Ureter (tissue), 1 donor: ENCODE results near the gene HES5. TPM values are rescaled to one million over a fixed set of nuclear protein-coding genes. Genes with fewer than 3 reads are reported as not detected.

Experiments used
- DNase-seq: peaks from one replicate; pipeline ENCODE4 v3.0.0-alpha.2; 2020; ENCODE audit warnings: low spot score
- total RNA-seq: library from RNA; stranded (reverse); gene quantifications from one replicate; pipeline ENCODE4 v1.2.4, GENCODE V29; 2023
- donor health status: DM: yes; HTN: yes; CAD: no.

Gene HES5
- total RNA-seq, 1 donor from 2014 or later: 0.57 TPM

DNA sequence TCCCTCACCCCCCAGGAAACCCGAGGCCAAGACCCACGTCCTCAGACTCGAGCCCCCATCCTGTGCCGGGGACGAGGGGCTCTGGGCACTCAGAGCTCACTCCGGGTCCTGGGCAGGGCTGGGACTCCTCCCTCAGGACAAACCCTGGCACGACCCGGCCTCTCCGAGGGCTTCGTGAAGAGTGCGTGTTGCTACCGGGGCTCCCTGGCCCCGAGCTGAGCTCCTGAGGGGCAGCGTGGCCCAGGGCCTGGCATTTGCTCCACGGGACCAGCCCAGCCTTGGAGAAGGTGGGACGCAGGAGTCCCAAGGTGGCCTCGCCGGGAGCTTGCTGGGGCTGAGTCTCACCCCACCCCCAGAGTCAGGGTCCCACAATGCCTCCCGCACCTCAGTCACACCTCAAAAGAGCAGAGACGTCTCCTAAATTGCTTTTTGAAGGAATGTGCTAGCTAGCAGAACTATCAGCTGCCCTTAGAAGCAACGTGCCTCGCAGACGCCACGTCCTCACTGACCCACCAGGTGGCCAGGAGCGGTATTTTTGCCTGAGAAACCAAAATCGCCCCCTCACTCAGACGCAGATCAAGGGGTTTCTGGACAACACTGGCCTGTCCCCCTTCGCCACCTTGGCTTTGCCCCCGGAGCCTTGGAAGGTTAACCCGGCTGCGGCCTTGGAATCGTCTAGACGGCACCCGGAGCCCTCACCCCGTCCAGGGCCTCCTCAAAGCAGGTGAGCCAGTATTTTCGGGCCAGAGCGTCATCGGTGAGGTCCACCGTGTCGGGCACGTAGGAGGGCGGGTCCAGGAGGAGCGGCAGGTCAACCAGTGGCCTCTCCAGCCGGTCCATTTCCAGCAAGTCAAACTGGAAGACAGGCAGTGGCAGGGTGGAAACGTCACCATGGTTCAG, 14.9 kb downstream of the HES5 start:
- no peak for DNase-seq

DNA sequence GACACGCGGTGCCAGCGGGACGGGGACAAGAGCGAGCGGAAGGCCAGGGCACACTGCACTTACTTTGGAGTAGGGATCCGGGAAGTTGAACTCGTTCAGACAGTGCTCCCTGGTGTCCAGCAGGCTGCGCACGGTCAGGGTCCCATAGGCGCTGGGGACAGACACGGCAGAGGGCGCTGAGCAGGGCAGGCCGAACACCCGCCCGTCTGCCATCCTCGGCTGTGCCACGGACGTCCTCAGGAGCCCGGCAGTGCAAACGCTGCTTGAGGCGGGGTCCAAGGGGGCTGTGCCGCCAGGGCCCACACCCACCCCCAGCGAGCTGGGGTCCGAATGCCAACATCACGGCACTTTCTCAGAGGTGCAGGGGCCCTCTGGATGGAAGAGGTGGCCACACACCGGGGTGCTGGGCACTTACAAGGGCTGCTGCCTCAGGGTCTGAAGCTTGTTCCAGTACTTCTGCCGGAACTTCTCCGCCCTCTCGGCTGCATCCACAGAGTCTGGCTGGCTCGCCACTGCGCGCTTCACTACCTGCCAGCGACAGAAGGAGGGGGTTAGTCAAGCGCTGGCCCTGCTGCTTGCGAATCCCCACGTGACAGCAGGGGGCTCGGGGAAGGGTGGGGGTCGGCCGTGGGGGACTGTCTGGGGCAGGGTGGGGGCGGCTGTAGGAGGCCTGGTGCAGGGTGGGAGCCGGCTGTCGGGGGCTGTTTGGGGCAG, 16.0 kb downstream of the HES5 start:
- no peak for DNase-seq

DNA sequence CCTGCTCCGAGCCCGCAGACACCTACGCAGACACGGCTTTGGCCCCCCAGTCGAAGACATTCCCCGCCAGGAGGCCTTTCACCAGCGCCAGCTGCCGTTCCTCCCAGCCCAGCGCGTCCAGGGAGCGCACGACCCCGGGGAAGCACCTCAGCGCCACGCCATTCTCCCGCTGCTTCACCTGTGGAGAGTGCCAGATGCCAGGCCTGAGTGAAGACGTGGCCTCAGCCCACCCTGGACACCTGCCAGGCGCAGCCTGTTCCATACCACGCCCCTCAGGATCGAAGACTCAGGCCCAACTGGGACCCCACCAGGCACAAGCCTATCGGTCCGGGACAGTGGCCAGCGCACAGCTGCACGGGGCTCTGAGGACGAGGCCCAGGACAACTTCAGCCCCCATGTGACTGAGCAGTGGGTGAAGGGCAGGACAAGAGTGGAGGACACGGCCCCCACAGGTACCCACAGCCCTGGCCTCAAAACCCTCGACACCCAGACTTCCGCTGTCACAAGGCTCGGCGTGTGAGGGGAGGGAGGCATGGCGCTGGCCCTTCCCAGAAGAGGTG, 17.1 kb downstream of the HES5 start:
- DNase-seq: no peak

- DNase-seq: no peak
These were observed 19.5 kb downstream of the HES5 start for GRCh38 chr1:2510366-2511155.

DNA sequence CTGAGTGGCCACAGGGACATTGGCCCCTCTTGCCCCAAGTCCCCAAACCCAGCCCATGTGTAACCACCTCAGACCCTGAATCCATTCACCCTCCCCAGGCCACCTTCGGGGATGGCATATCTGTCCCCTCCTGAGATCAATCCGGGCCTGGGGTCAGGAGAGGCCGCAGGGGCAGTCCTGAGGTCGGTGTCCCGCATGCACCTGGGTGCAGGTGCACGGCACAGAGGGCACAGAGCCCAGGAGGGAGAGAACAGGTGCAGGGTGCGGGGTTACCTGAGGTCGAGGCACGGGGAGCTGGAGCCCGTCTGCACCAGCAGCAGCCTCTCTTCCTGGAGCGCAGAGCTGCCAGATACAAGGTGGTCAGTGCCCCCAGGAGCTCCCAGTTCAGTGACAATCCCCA, 20.5 kb downstream of the HES5 start:
- DNase-seq: no peak

- DNase-seq: no peak
These were observed 21.3 kb downstream of the HES5 start for GRCh38 chr1:2508751-2509150.

- no peak for DNase-seq
These were observed 21.9 kb downstream of the HES5 start for GRCh38 chr1:2508180-2508579.

- DNase-seq: no peak
These were observed 22.3 kb downstream of the HES5 start for GRCh38 chr1:2507744-2508155.

DNA sequence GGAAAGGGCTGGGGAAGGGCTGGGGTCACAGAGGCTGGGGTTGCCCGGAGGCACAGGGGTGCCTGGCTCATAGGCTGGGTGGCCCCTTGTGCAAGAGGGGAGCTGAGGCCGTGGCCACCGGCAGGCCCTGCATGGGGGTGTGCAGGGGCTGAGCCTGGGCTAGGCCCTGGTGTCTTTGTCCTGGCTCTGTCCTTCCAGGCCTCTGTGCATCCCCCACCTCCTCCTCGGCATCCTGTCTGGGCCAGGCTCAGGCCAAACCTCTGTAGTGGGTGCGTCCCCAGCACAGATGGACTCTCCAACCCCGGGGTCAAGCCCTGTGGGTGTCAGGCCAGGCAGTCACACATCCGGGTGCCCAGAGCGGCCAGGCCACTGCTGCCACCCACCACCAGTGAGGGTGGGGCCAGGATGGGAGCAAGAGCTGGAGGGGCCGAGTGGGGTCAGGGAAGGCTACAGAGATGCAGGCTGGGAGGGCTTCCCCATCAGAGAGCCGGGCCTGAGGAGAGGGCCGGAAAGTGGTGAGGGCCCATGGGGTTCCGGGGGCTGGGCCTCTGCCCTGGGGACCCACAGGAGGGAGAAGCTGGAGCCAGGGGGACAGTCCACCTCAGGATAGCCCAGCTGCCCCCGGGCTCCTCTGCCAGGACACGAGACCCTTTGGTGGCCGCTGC, 23.0 kb downstream of the HES5 start:
- no peak for DNase-seq

DNA sequence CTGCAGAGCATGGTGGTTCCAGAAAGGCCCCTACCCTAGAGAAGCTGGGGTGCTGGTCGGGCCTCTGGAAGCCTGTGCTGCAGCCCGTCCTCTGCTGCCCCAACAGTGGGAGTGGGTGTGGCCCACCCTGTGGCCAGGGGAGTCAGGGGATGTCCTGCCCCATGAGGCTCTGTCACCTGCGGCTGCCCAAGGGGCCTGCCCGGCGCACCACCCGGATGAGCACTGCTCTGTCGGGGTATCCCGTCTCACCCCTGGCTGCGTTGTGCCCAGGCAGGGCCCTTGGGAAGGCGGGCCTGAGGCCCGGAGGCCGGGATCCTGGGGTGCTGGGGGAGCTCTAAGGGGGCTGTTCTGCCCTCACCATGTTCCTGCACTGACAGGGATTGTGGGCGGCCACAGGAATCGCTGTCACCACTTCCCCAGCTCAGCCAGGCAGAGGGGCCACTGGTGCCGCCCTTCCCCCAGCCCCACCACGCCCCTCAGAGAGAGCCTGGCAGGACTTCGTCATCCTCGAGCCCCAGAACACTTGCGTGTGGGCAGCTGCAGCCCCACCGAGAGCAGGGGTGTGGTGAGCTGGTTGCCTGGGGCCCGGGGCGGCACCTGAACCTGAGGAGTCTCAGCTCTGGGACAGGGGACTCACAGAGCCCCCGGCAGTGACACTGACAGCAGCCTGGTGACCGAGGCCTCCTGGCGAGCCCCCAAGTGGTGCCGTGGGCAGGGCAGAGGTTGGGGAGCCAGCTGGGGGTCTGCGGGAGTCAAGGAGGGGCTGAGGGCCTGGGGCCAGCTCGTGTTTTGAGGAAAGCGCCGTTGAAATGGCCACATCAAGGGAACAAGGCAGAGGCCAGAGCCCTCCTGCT, 23.8 kb downstream of the HES5 start:
- no peak for DNase-seq

GRCh38 chr1:2505461-2505994, 24.5 kb downstream of the HES5 start:
- no peak for DNase-seq

- no peak for DNase-seq
These were observed 25.2 kb downstream of the HES5 start for GRCh38 chr1:2504949-2505272.

GRCh38 chr1:2504225-2504948, 25.7 kb downstream of the HES5 start:
- DNase-seq: no peak

DNA sequence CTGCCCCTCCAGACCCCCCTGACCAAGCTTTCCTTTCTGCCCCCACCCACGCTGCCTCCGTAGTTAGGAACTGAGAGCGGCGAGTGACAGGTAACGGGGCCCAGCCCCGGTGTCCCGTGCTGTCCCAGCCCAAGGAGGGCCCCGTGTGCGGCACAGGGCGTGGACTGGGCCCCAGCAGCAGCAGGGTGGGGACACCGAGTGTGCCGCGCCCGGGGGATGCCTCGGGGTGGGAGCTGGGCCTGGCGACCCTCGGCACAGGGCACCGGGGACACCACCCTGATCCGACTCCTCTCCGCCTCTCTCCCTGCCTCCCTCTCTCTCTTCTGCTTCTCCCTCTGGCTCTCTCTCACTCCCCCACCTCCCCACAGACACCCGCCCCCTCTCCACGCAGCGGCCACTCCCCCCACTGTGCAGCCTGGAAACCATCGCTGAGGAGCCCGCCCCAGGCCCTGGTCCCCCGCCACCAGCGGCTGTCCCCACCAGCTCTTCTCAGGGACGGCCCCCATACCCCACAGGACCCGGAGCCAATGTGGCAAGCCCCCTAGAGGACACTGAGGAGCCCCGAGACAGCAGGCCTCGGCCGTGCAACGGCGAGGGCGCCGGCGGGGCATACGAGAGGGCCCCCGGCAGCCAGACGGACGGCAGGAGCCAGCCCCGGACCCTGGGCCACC, 26.4 kb downstream of the HES5 start:
- no peak for DNase-seq

DNA sequence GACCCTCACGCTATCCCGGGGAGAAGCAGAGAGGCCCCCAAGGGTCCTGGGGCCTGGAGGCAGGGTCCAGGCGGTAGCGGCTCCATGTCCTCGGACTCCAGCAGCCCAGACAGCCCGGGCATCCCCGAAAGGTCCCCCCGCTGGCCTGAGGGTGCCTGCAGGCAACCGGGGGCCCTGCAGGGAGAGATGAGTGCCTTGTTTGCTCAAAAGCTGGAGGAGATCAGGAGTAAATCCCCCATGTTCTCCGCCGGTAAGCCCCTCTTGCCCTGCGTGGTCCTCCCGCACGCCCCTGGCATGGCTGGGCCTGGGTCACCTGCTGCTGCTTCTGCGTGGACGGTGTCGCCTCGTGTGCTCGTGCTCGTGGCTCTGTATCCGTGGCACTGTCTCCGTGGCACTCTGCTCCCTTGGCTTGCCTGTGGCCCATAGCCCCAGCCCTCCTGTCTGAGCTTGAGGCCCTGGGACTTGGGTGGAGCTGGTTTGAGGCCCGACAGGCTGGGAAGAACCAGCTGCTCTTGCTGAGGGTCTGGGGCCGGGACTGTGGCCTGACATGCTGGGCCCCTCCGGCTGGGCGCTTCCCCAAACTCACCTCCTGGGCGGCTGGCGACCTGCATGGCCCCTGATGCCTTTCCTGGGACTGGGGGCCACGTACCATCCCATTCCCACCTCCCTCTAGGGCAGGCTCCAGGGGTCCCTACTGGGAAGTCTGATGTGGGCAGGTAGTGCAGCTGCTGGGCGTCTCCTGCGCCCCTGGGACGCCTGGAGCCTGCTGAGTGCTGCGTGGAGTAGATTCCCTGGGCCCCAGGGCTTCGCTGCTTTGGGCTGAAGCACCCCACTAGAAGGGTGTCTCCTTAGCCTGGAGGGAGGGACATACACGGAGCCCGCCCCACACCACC, 27.2 kb downstream of the HES5 start:
- DNase-seq: no peak

- DNase-seq: no peak
These were observed 27.9 kb downstream of the HES5 start for GRCh38 chr1:2502210-2502609.

DNA sequence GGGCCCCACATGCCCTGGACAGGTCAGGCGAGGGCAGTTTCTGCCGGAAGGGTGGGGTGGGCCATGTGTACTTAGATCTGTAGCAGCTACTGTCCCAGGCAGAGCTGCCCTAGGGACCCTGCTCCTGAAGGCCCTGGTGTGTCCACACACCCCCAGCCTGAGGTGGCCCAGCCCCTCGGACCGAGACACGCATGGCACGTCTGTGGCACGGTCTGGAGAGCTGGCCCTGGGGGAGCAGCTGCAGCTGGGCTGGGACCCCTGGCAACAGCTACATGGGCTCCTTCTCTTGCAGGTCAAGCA, 28.3 kb downstream of the HES5 start:
- DNase-seq: no peak
